BLaER1 (cell line): ENCODE data around the gene IGSF9.

Experiments
- H3K27ac ChIP-seq: shearing (Covaris generic); formaldehyde crosslinking; 2 replicates; pipeline ENCODE4 v1.8.1; 2022
- H3K27me3 ChIP-seq: shearing (Covaris generic); formaldehyde crosslinking; 2 replicates; pipeline ENCODE4 v1.8.1; 2022
- H3K36me3 ChIP-seq: shearing (Covaris generic); formaldehyde crosslinking; 2 replicates; pipeline ENCODE4 v1.8.1; 2022
- H3K4me1 ChIP-seq: shearing (Covaris generic); formaldehyde crosslinking; 2 replicates; pipeline ENCODE4 v1.8.1; 2022
- H3K4me2 ChIP-seq: shearing (Covaris generic); formaldehyde crosslinking; 2 replicates; pipeline ENCODE4 v1.8.1; 2022
- H3K4me3 ChIP-seq: shearing (Covaris generic); formaldehyde crosslinking; 2 replicates; pipeline ENCODE4 v1.8.1; 2022
- H3K9ac ChIP-seq: shearing (Covaris generic); formaldehyde crosslinking; 2 replicates; pipeline ENCODE4 v1.8.1; 2022
- H3K9me3 ChIP-seq: shearing (Covaris generic); formaldehyde crosslinking; 2 replicates; pipeline ENCODE4 v1.8.1; 2022
- H4K20me1 ChIP-seq: shearing (Covaris generic); formaldehyde crosslinking; 2 replicates; pipeline ENCODE4 v1.8.1; 2022
- Cebpa-rat ChIP-seq: shearing (Covaris generic); IDR thresholded peaks from 2 replicates; pipeline ENCODE4 v1.8.1; 2022

Gene IGSF9

DNA sequence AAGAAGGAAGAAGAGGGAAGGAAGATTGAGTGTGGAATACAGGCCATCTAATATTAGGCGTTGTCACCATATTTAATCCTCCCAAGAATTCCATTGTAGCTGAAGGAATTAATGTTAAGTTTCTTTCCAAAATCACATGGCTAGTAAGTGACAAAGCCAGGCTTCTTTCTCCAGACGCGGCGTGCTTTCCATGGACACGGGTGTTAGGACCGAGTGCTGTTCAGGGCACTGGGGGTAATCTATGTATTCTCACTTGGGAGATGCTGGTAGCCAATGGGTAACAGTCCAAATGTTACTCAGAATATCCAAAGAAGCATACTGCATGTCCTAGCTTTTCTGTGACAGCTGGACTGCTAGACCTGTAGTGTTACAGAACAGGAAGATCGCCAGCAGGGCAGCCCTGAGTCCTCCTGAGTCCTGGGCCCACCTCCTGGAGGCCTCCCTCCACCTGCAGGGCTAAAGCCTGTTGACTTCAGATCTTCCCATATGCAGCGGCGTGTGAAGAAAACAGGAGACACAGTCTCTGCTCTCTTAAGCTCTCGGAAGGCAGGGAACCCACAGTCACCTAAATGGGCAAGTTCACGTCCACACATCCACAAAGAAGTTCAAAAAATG is 5.3 kb downstream of the IGSF9 start:
- peak overlapping the region; percentile 81 for H3K4me2 ChIP-seq
- H3K27me3 ChIP-seq: no peaks in the 10 kb centered on the region
- peaks cover 4% of the 10 kb centered on the region; the same call in 1 of the 2 replicates for H3K36me3 ChIP-seq
- no peak for TF ChIP-seq Cebpa-rat
- no peaks in the 10 kb centered on the region for H4K20me1 ChIP-seq
- H3K27ac ChIP-seq: no peak overlapping the region
- no peak overlapping the region for H3K9ac ChIP-seq
- peaks cover 90% of the 10 kb centered on the region for H3K4me1 ChIP-seq
- no peak overlapping the region for H3K4me3 ChIP-seq
- H3K9me3 ChIP-seq: no peaks in the 10 kb centered on the region

DNA sequence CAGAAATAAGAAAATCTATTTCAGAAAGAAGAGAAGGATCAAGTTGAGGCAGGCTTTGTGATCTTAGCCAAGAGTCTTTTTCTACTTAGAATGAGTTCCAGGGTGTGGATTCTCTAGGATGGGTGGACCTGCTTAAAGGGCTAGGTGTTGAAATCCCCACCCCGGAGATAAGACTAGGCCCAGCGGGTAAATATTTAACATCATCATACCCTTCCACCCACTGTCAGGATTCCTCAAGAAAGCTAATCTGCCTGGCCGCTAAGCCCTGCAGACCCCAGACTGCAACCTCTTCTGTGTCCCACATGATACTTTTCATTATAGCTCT is 5.8 kb downstream of the IGSF9 start:
- peaks cover 90% of the 10 kb centered on the region for H3K4me1 ChIP-seq

DNA sequence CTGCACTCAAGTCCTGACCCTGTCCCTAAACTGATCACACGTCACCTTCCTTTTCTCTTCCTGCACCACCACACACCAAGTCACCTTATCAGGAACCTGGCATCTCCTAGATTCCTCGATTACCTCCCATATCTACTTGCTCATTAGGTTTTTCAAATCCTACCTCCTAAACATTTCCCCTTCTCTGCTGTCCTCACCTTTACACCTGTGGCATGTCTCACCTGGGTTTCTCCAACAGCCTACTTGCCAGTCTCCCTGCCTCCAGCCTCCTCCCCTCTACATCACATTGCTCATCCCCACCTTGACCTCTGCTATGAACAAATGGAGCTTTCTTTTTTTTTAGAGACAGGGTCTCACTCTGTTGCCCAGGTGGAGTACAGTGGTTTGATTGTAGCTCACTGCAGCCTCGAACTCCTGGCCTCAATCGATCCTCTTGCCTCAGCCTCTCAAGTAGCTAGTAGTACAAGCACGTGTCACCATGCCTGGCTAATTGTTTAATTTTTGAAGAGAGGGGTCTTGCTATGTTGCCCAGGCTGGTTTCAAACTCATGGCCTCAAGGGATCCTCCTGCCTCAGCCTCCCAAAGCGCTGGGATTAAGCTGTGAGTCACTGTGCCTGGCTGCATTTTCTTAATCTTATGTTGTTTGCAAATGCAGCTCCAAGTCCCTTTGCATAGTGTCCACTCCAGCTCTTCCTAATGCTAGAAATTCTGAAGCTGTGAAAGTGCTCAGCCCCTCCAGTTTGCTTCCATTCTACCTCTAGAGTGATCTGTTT is 6.3 kb downstream of the IGSF9 start:
- H3K4me2 ChIP-seq: no peak overlapping the region
- H3K27ac ChIP-seq: no peak overlapping the region
- peaks cover 90% of the 10 kb centered on the region for H3K4me1 ChIP-seq

More for the DNA sequence above, 5.8 kb downstream of the IGSF9 start:
- no peak for TF ChIP-seq Cebpa-rat
- H3K9ac ChIP-seq: no peak overlapping the region
- H3K27me3 ChIP-seq: no peaks in the 10 kb centered on the region
- H3K4me3 ChIP-seq: no peak overlapping the region
- H4K20me1 ChIP-seq: no peaks in the 10 kb centered on the region
- H3K36me3 ChIP-seq: peaks cover 8% of the 10 kb centered on the region
- H3K4me2 ChIP-seq: peak overlapping the region; percentile 81; the same call in 1 of the 2 replicates
- H3K27ac ChIP-seq: no peak overlapping the region
- H3K9me3 ChIP-seq: no peaks in the 10 kb centered on the region

DNA sequence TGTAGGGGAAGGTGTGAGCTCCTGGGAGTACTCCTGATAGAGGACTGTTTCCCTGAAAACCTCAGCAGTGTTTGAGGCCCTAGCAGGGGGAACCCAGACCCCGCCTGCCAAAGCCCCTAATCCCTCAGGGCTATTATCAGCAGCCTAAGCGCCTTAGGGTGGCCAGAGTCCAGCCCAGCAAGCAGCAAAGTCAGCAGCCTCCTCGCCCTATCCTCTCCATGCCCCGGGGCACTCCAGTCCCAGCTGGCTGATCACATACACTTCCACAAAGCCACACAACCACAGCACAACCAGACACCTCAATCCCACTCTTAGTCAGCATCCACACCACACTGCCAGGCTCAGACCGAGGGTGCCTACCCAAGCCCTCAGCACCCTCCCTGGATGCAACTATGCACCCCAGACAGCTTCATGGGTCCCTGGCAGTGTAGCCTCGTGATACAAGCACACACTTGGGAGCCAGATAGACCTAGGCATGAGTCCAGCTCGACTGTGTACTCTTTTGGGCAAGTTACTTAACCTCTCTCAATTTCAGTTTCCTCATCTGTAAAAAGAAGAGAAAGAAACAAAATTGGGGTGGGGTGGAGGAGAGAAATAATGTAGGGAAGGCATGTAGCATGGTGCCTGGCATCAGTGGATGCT is 7.1 kb downstream of the IGSF9 start:
- Histone ChIP-seq H3K27me3 (no peaks in the 10 kb centered on the region), H3K36me3 (peaks cover 13% of the 10 kb centered on the region), H3K27ac (peak overlapping the region; percentile 76)

More for the DNA sequence above, 6.3 kb downstream of the IGSF9 start:
- no peak for TF ChIP-seq Cebpa-rat
- Histone ChIP-seq H3K27me3 (no peaks in the 10 kb centered on the region), H3K9ac (no peak overlapping the region), H4K20me1 (no peaks in the 10 kb centered on the region), H3K36me3 (peaks cover 13% of the 10 kb centered on the region), H3K4me3 (no peak overlapping the region), H3K9me3 (no peaks in the 10 kb centered on the region)

DNA sequence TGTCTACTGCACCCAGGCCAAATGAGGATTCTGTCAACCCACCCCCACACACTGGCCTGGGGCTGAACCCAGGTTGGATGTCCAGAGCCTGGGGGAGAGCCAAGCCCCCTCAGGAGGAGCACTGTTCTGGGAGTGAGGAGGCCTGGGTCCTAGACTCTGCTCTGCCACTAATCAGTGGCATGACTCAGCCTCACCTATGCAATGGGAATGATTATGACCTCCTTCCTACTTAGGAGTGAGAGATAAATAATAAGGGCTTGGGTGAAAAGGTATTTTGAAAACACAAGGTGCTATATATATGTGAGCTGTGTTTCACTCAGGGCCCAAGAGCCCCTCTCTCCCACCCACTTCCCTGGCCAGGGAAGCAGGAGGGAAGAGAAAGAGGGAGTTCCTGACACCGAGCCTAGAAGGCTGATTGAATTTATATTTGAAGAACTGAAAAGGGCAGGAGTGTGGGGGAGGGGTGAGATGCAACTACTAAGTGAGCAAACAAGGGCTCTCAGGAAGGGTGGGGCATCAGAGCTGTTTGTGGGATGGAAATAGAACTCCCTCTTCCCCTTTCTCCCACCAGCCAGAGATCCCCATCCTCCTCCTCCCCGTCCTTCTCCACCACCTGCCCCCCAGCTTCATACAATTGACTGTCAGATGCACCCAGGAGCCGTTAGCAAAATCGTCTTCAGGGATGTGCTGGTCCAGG is 8.2 kb downstream of the IGSF9 start:
- peak overlapping the region; percentile 55 for H3K9ac ChIP-seq
- H4K20me1 ChIP-seq: no peaks in the 10 kb centered on the region
- H3K4me2 ChIP-seq: peak overlapping the region; percentile 93
- peaks cover 13% of the 10 kb centered on the region for H3K36me3 ChIP-seq
- no peak for TF ChIP-seq Cebpa-rat
- H3K4me1 ChIP-seq: peaks cover 89% of the 10 kb centered on the region
- no peaks in the 10 kb centered on the region for H3K9me3 ChIP-seq
- H3K4me3 ChIP-seq: peak overlapping the region; percentile 52
- peak overlapping the region; percentile 76 for H3K27ac ChIP-seq
- no peaks in the 10 kb centered on the region for H3K27me3 ChIP-seq

More for the DNA sequence above, 7.1 kb downstream of the IGSF9 start:
- Histone ChIP-seq H3K9ac (0 out of 2 replicates have a peak overlapping the region, but pooled peaks have one; percentile 55), H4K20me1 (no peaks in the 10 kb centered on the region), H3K4me1 (peaks cover 90% of the 10 kb centered on the region), H3K9me3 (no peaks in the 10 kb centered on the region), H3K4me2 (peak overlapping the region; percentile 93), H3K4me3 (peak overlapping the region; percentile 52)
- no peak for TF ChIP-seq Cebpa-rat

DNA sequence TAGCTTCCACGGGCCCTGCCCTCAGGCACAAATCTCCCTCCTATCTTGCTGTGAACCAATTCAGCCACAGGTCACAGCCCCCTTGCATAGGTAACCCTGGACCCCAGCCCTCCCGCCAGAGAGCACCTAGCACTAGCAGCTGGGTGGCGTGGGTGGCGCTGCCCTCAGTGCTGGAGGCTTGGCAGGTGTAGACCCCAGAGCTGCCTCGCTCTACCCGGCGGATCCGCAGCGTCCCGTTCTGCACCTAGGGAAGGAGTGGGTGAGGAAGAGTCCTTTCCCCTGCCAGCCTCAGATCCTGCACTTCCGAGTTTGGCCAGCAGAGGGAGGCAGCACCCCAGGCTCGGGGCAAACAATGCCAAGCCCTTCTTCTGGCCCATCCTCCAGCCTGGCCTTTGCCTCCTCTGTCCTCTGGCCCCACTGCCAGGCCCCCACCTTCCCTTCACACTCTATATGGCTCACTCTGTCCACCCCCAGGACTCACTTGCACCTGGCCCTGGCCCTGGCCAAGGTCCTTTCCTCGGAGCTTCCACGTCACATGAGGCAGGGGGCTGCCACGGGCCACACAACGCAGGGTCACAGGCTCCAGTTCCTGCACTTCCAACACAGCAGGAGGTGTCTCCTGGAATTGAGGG is 9.0 kb downstream of the IGSF9 start:
- Histone ChIP-seq H3K4me1 (peaks cover 81% of the 10 kb centered on the region), H3K27me3 (no peaks in the 10 kb centered on the region), H3K4me3 (peak overlapping the region; percentile 52; the same call in 1 of the 2 replicates), H3K36me3 (peaks cover 19% of the 10 kb centered on the region), H3K9me3 (no peaks in the 10 kb centered on the region), H3K9ac (peak overlapping the region; percentile 55; the same call in 1 of the 2 replicates), H4K20me1 (no peaks in the 10 kb centered on the region), H3K4me2 (peak overlapping the region; percentile 93), H3K27ac (peak overlapping the region; percentile 76)
- TF ChIP-seq Cebpa-rat: no peak

DNA sequence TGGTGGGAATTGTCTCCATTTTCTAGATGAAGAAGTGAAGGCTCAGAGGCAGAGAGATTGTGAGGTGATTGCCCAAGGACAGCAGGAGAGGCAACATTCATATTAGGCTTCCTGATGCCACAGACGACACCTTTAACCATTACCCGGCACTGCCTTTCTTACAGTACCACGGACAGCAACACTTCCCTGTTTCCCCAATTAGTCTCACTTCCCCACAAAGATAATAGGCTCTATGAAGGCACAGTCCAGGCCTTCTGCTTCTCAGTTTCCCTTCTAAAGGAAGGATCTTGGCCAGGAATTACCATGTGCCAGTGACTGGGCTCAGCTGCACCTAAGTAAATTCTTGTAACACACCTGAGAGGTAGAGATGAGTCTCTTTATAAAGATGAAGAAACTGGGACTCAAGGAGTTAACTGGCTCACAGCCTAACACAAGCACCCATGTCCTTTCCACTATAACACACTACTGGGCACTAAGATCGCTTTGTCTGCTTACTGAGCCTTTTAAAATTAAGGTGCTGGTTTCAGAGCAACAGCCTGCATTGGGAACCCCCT is 9.6 kb downstream of the IGSF9 start:
- peaks cover 75% of the 10 kb centered on the region for H3K4me1 ChIP-seq
- H3K4me2 ChIP-seq: peak overlapping the region; percentile 93; the same call in 1 of the 2 replicates
- H3K4me3 ChIP-seq: no peak overlapping the region
- H3K9me3 ChIP-seq: no peaks in the 10 kb centered on the region
- no peak overlapping the region for H3K9ac ChIP-seq
- H3K27ac ChIP-seq: no peak overlapping the region
- no peak for TF ChIP-seq Cebpa-rat
- H3K27me3 ChIP-seq: no peaks in the 10 kb centered on the region
- peaks cover 25% of the 10 kb centered on the region for H3K36me3 ChIP-seq
- H4K20me1 ChIP-seq: no peaks in the 10 kb centered on the region

DNA sequence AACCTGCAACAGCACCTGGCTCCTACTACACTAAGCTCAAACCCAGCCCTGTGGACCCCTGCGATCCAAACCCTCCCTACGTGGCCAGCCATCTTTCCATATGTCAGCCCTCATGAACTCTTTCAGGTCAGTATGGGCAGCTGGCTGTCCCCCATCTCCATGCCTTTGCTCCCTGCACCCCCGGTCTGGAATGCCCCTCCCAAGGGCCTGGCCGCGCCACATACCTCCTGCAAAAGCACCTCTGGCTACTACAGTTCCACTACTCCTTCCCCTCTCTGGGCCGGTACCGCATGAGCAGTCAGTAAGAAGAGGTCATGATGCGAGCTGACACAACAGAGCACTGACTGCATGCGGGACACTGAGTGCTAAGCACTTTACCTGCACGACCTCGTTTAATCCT is 10.1 kb downstream of the IGSF9 start:
- Histone ChIP-seq H4K20me1 (no peaks in the 10 kb centered on the region), H3K4me2 (no peak overlapping the region), H3K4me3 (no peak overlapping the region), H3K9ac (no peak overlapping the region), H3K9me3 (no peaks in the 10 kb centered on the region), H3K27ac (no peak overlapping the region), H3K27me3 (no peaks in the 10 kb centered on the region), H3K36me3 (peaks cover 29% of the 10 kb centered on the region), H3K4me1 (peaks cover 70% of the 10 kb centered on the region)
- TF ChIP-seq Cebpa-rat: no peak
